ENCODE data around the gene EML5.

- TF ChIP-seq CTCF (conservative IDR thresholded peaks at IDR 0.05; ENCODE audit: low read depth, low read length) (no peak), EZH2 (IDR thresholded peaks at IDR 0.05; ENCODE audit: low read length, unreplicated experiment) (no peak)
Observed at GRCh38 chr14:88791252-88791621, 1.5 kb downstream of the EML5 start.
